HG03039 (cell line): ENCODE measurements around the gene TTC3.
"Not testable (repeated sequence)": the region's sequence is repeated elsewhere in the genome, so short reads cannot be mapped to it uniquely, and the experiment has no call there.

Experiments
- ATAC-seq: cut with Tn5 transposase; IDR thresholded peaks from one replicate; pipeline ENCODE4 v1.9.1; 2021; ENCODE audit warnings: mild to moderate bottlenecking, moderate library complexity; ENCODE audit not compliant: unreplicated experiment

The TTC3 gene, protein sequence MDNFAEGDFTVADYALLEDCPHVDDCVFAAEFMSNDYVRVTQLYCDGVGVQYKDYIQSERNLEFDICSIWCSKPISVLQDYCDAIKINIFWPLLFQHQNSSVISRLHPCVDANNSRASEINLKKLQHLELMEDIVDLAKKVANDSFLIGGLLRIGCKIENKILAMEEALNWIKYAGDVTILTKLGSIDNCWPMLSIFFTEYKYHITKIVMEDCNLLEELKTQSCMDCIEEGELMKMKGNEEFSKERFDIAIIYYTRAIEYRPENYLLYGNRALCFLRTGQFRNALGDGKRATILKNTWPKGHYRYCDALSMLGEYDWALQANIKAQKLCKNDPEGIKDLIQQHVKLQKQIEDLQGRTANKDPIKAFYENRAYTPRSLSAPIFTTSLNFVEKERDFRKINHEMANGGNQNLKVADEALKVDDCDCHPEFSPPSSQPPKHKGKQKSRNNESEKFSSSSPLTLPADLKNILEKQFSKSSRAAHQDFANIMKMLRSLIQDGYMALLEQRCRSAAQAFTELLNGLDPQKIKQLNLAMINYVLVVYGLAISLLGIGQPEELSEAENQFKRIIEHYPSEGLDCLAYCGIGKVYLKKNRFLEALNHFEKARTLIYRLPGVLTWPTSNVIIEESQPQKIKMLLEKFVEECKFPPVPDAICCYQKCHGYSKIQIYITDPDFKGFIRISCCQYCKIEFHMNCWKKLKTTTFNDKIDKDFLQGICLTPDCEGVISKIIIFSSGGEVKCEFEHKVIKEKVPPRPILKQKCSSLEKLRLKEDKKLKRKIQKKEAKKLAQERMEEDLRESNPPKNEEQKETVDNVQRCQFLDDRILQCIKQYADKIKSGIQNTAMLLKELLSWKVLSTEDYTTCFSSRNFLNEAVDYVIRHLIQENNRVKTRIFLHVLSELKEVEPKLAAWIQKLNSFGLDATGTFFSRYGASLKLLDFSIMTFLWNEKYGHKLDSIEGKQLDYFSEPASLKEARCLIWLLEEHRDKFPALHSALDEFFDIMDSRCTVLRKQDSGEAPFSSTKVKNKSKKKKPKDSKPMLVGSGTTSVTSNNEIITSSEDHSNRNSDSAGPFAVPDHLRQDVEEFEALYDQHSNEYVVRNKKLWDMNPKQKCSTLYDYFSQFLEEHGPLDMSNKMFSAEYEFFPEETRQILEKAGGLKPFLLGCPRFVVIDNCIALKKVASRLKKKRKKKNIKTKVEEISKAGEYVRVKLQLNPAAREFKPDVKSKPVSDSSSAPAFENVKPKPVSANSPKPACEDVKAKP (N-terminal part only)

DNA sequence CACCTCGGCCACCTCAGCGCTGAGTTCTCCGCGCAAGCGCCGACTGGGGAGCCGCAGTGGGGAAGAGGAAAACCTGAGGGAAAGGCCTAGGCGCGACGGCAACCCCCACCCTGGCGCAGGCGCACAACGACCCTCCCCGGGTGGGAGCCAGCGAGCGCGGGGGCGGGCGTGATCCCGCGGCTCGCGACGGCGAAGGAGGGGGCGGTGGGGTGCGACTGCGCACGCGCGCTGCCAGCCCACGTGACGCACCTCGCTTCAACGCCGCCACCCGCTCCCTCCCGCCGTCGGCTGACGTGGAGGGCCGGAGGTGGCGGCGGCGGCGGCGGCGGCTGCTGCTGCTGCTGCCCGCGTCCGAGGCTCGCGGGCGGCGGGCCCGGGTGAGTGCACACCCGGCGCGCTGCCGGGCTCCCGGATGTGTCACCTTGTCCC lies at the start of gene TTC3, which contains the start of gene PIGP:
TSS of gene TTC3 (plus strand) at position 267 of the 429 bp plus-strand sequence. CDS start 14,004 bp downstream, outside the sequence.
TSS of gene PIGP (minus strand) at position 84 of the 429 bp plus-strand sequence. CDS start 556 bp downstream, outside the sequence.
- peak; percentile 55 for ATAC-seq

DNA sequence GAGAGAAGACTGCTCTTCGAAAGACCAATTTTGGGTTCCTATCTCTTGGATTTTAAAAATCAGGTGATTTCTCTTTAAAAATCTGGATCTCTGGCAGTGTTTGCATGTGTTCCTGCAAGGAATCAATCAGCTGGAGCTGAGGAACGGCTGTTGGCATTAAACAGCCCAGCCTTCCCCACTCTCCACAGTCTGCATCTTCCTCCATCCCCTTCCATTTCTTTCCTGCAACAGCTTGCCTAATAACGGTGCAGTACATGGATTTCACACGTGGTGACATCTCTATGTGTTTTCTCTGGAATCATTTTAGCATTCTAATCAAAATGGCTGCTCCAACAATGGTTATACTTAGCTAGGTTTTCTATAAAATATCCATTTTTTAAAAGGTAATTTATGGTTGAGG lies 46.6 kb upstream of the TTC3 start:
- no peak for ATAC-seq

DNA sequence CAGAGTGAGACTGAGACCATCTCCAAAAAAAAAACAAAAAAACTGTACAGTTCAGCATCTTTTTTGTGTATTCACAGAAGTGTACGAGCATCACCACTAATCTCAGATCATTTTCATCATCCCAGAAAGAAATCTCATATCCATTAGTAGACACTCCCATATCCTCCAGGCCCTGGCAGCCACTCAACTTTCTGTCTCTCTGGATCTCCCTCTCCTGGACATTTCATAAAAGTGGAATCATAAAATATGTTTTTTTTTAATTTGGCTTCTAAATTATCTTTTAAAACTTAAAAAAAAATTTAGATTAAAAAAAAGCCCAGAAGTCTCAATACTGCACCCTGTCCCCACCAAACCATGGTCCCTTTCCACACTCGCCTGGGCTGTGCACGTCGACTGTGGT lies 44.5 kb upstream of the TTC3 start:
- ATAC-seq, result no peak

DNA sequence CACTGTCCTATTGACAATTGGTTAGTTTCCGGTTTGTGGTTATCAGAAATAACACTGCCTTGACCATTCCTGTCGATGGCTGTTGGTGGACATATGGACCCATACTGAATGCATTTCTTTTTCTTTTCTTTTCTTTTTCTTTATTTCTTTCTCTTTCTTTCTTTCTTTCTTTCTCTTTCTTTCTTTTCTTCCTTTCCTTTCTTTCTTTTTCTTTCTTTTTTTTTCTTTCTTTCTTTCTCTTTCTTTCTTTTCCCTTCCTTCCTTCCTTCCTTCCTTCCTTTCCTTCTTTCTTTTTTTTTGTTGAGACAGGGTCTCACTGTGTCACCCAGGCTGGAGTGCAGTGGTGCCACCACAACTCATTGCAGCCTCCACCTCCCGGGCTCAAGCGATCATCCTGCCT lies 42.2 kb upstream of the TTC3 start:
- no peak for ATAC-seq

DNA sequence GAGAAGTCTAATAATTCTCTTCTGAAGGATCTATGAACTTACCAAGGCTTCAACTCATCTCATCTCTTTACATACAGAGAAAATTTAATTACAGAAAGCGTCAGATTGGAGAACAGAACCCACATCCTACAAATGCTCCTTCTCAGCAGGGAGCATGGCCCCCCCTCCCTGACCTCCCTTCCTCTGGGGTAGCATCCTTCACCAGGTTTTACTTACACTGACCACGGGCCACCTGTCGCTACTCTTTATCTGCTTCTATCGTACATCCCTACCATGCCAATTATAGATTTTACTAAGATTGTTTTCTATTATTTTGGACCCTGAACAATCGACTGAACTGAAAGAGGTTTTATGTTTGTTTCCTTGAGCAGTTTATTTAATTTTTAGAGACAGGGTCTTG lies 40.8 kb upstream of the TTC3 start:
- ATAC-seq, result no peak

DNA sequence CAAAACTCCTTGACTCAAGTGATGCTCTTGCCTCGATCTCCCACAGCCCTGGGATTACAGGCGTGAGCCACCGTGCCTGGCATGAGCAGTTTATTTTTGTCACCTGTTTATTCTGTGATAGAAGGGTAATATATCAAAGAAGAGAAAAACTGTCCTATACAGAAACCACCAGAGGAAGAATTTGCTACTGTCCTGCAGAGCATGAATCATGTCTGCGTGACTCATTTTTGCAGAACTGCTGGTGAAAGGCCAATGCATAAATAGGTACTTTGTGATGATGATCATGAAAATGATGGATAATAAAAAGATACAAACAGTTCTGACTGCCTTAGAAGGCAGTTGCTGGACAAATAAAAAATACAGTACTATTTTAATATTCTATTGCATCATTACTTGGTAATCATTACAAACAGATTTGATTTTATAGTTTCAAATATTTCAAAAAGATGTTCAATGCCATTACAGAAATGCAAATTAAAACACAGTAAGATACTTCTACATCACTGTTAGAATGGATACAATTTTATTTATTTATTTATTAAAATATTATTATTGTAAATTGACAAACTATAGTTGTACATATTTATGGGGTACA lies 40.1 kb upstream of the TTC3 start:
- no peak for ATAC-seq

DNA sequence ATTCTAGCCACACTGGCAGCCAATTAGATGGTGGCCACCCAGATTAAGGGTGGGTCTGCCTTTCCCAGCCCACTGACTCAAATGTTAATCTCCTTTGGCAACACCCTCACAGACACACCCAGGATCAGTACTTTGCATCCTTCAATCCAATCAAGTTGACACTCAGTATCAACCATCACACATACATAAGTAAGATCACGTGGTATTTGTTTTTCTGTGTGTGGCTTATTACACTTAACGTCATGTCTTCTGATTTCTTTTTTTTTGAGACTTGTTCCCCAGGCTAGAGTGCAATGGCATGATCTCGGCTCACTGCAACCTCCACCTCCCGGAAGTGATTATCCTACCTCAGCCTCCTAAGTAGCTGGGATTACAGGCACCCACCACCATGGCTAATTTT lies 38.7 kb upstream of the TTC3 start:
- ATAC-seq, result not testable (repeated sequence)

DNA sequence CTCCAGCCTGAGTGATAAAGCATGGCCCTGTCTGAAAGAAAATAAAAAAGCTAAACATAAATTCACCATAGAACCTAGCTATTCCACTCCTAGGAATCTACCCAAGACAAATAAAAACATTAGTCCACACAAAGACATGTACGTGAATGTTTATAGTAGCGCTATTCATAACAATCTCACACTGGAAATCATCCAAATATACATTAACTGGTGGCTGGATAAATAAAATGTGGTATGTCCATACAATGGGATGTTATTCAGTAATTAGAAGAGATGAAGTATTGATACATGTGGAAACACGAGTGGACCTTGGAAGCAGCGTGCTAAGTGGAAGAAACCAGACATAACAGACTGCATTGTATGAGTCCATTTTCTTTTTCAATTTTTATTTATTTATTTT lies 36.9 kb upstream of the TTC3 start:
- no peak for ATAC-seq

DNA sequence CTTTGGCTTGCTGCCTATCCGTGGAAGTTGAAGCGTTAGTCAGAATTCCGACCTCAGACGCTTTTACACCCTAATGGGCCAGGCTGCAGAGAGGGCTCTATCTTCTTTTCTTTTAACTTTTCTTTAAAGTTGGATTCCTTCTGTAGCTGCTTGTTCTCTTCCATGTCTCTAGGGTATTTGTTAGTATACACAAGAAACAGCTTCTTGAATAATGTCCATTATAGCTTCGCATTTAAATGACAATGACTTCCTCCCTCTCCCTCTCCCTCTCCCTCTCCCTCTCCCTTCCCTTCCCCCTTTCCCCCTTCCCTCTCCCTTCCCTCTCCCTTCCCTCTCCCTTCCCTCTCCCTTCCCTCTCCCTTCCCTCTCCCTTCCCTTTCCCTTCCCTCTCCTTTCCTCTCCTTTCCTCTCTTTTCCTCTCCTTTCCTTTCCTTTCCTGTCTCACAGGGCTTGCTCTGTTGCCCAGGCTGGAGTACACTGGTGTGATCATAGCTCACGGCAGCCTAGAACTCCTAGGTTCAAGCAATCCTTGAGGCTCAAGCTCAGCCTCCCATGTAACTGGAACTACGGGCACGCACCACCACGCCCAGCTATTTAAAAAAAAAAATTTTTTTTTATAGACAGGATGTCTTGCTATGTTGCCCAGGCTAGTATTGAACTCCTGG lies 33.5 kb upstream of the TTC3 start:
- ATAC-seq, result no peak

DNA sequence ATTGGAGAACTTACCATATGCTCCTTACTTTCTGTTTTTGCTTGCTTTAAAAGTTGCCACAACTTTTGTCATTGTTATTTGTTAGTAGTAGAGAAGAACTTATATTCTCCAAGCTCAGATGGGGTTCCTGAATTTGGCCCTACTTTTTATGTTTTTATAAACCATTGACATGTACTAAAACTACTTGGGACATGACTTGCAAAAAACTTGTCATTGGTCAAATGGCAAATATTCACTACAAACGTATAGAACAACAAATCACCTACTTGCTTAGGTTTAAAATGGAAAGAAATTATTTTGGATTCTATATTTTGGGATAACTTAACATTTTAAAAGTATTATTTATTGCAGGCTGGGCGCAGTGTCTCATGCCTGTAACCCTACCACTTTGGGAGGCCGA lies 32.8 kb upstream of the TTC3 start:
- no peak for ATAC-seq

DNA sequence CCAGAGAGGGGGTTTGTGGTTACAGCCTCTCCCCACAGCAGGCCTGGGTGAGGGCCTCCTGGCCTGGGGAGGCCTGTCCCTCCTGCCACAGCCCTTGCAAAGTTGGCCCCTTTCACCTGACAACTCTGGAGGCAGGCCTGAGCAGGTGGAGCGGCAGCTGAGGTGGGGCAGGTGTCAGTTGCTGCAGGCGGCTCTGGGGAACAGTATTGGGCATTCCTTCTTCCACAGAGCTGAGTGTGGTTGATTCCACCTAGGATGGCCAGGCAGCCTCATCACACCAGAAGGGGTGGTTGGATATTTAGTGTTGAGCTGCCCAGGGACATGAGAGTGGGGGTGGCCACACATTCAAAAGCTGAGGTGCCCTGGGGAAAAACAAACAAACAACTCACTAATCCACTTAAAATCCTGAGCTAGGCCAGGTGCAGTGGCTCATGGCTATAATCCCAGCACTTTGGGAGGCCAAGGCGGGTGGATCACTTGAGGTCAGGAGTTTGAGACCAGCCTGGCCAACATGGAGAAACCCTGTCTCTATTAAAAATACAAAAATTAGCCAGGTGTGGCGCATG lies 31.3 kb upstream of the TTC3 start:
- no peak for ATAC-seq

DNA sequence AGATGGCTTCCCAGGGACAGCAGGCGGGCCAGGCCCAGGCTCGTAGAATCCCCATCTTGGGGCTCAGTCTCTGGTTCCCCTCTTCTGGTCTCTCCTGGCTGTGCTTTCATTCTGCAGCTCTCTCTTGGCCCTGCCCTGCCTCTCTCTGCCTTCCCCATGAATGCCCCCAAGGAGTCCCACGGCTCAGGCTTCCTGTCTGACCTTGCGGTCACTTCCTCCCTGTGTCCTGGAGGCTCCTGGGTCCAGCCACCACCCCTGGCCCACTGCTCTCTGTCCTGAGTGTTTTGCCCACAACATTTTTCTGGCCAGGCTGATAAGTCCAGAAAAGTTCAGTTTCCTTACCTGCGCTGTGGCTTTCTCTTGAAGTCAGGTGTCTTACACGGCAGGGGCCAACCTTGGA lies 29.2 kb upstream of the TTC3 start:
- no peak for ATAC-seq

DNA sequence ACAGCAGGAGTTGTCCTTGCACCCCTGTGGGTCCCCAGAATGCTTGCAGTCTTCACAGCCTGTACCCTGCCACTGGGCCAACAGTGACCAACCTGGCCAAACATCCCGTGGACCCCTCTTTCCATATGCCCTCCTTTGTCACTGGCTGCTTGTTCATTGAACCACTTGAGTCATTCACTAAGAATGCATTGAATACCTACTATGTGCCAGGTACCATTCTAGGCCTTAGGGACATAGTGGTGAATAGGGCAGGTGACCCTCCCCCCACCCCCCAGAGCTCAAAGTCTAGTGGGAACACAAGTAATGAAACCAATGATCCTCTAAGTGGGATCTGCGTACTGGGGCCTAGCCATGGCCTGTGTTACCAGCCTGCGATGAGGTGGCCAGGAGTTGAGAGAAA lies 28.4 kb upstream of the TTC3 start:
- ATAC-seq, result no peak

DNA sequence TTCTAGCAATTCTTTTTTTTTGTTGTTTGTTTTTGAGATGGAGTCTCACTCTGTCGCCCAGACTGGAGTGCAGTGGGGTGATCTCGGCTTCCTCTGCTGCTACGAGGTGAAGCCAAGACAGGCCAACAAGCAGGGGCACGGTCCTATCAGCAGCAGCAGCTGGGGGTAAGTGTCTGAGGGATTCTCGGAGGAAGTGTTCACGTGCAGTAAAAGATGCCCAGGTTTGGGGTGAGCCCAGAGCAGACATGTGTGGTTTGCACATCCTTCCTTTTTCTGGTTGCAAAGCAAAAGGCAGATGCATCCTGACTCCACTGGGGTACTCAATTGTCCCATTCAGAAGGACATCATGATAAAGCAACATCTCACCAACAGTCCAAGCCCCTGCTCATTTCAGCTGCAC lies 27.9 kb upstream of the TTC3 start:
- ATAC-seq, result no peak

DNA sequence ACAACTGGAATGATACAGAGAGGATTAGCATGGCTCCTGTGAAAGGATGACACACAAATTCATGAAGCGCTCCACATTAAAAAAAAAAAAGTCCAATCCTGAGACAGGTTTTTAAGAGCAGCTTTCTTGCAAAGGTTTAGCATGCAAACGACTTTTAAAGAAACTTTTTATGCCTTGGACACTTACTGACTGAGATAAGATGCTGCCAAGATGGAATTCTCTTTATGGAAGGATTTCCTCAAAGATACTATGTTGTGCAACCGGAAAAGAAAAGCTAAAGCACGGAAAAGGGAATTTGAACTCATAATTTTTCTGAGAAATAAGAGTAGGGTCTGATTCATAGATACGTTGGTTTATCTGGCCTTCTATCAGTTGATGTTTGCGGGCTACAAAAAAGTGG lies 27.5 kb upstream of the TTC3 start:
- ATAC-seq, result no peak

DNA sequence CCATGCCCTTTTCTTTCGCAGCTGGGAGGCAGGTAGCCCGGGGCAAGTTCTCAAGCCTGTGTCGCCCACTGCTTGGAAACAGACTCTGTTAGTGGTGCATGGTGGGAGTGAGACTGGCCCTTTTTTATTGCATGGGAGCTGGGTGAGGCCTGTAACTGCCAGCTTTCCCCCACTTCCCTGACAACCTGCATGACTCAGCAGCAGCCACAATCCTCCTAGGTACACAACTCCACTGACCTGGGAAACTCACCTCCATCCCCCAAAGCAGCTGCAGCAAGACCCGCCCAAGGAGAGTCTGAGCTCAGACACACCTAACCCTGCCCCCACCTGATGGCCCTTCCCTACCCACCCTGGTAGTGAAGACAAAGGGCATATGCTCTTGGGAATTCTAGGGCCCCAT lies 26.0 kb upstream of the TTC3 start:
- no peak for ATAC-seq

DNA sequence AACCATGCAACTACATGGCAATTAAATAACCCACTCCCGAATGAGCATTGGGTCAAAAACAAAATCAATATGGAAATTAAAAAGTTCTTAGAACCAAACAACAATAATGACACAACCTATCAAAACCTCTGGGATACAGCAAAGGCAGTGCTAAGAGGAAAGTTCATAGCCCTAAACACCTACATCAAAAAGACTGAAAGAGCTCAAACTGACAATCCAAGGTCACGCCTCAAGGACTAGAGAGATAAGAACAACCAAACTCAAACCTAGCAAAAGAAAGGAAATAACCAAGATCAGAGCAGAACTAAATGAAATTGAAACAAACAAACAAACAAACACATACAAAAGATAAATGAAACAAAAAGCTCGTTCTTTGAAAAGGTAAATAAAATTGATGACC lies 23.3 kb upstream of the TTC3 start:
- not testable (repeated sequence) for ATAC-seq

DNA sequence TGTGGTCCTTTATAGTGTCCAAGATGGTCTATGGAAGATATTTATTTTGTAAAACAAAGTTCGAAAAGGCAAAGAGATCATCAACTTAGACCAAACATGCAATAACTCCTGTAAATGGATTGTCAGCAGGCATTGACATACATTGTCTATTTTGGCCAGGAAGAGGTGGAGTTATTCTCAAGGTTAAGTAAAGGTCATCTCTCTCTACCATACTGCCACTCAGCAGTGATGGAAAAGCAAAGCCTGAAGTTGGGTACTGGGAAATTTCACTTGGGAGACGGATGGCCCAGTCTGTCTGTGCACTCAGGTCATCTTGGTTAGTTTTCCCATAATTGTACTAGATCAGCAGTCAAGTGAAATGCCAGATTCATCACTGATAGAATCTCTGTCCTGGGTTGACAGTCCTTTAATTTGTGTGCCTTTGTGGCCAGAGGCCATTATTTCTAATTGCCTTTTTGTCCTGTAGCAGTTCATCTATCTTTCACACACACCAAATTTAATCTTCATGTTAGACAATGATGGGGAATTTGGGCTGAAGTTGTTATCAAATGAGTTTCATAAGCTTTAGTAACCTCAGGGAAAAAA lies 17.7 kb upstream of the TTC3 start:
- ATAC-seq, result no peak

DNA sequence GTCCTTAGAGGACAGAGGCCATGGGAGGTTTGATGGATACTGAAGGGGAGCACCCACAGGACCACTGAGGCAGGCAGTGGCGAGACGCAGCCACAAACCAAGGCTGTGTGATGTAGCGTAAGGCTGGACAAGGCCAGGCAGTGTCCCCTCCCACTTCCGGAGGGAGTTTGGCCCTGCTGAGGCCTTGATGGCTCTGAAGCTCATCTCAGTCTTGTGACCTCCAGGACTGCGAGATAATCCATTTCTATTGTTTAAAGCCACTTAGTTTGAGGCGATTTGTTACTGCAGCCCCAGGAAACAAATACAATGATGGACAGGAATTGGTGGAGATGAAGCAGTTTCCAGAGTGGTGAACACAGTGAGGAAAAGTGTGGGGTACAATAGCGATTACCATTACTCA lies 15.4 kb upstream of the TTC3 start:
- ATAC-seq, result no peak
